CD4-positive, alpha-beta T cell treated with Interleukin-21 for 1 hour (primary cell): ENCODE results near the gene CRISP3.
"Not testable (repeated sequence)": the region's sequence is repeated elsewhere in the genome, so short reads cannot be mapped to it uniquely, and the experiment has no call there.

Experiments used
- DNase-seq: peaks from one replicate; pipeline ENCODE4 v3.0.0-alpha.2; 2020

Gene CRISP3, protein sequence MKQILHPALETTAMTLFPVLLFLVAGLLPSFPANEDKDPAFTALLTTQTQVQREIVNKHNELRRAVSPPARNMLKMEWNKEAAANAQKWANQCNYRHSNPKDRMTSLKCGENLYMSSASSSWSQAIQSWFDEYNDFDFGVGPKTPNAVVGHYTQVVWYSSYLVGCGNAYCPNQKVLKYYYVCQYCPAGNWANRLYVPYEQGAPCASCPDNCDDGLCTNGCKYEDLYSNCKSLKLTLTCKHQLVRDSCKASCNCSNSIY

GRCh38 chr6:49744259-49744658 is at the start of gene CRISP3:
TSS of gene CRISP3 (minus strand) at chr6:49744388. CDS start at chr6:49744367, 21 bp downstream.
- DNase-seq, result no peak

DNA sequence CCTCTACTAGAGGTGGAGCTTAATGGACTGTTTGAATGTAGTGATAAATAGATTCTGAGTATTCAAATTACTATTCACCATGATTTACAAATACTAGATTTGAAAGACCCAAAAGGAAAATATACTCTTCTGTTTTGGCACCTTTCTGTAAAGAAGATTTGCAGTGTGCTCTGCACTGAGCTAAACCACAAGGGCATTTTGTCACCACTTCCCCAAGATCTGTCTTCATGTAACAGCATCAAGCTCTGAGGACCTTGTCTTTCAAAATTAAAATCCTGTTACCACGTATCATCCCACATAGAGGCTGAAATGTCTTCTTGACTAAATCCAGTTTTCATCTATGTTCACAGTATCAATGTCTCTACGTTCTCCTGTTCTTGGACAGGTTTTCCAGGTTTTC is 46.2 kb upstream of the CRISP3 start:
- no peak for DNase-seq

GRCh38 chr6:49787176-49787575 is 43.0 kb upstream of the CRISP3 start, which contains the start of gene PGK2:
TSS of gene PGK2 (minus strand) at chr6:49787285. CDS start at chr6:49787187, 98 bp downstream.
- DNase-seq, result no peak

GRCh38 chr6:49784272-49784671 is 40.1 kb upstream of the CRISP3 start:
- DNase-seq, result no peak

GRCh38 chr6:49782725-49783124 is 38.5 kb upstream of the CRISP3 start:
- no peak for DNase-seq

GRCh38 chr6:49782293-49782692 is 38.1 kb upstream of the CRISP3 start:
- no peak for DNase-seq

DNA sequence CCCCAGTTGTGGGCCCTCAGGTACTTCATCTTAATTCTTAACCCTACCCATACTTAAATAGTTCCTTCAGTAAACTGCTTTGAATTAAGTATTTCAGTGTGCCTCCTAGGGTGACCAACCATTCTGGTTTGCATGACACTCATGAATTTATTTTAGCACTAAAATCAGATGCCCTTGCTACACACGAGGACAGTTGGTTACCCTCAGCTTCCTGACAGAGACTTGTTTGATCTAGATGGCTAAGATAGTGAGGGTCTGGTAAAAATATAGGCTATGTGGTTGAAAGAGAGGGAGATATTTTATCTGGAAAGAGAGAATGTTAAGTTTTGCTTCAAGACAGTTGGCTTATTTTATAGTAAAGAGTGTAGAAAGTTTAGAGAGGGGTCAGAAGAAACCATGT is 32.3 kb upstream of the CRISP3 start:
- DNase-seq, result no peak

DNA sequence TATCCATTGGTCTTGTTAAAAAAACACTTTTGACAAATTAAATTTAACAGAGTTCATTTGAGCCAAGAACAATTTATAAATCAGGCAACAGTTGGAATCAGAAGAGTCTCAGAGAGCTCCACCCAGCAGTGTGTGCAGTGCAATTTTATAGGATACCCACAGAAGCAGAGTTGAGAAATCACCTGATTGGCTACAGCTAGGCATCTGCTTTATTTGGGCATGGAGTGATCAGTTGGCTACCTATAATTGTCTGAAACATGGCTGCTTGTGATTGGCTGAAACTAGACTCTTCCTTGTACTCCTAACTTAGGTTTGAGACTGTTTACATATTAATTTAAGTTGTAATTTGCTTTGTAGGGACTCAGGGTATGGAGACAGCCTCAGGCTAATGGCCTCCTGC is 30.9 kb upstream of the CRISP3 start:
- DNase-seq, result no peak

GRCh38 chr6:49772285-49772684 is 28.1 kb upstream of the CRISP3 start:
- DNase-seq, result no peak

DNA sequence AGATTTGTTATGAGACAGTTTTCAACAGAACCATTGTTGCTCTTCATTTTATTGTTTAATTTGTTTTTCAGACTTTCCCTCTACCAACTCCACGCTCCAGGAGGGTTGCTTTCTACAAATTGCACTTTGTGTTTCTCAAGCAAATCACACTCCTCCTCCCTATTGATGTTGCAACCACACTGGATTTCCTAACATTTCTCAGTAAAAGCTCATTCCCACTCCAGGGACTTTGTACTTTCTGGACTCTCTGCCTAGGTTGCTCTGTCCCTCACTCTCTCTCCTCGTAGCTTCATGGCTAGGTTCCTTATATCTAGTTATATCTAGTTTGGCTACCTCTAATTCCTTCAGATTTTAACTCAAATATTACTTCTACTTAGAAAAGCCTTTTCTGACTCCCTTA is 22.6 kb upstream of the CRISP3 start:
- no peak for DNase-seq

DNA sequence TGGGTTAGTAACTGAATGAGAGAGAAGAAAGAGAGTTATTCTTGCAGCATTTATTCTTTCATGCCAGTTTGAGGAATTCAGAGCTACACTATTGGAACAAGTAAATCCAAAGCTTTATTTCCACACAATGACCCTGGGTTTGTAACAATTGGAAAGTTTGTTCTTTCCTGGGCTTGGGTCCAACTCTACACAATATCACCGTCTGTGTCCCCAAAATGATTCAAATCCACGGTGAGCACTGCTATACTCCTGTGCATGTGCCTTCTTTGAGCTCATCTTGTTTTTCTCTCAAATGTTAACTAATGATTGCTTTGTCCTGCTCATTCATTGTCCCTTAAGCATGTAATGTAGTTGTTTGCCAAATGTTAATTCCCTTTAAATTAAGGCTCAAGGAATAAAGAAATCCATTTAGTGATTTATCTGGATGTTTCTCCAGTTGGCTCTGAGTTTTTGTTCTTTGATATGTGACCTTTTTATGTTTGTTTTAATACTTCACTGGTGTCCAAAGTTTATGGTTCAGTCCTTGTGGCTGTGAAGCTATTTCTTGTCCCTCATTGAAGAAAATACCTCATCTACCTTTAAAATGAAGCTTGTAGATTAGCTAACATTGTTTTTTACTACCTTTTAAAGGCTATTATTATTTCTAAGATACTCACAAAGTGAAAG is 20.5 kb upstream of the CRISP3 start:
- DNase-seq, result no peak

GRCh38 chr6:49743429-49743828 is 759 bp downstream of the CRISP3 start:
- DNase-seq, result no peak

- no peak for DNase-seq
Measured at GRCh38 chr6:49739423-49739822, 4.8 kb downstream of the CRISP3 start.

- DNase-seq, result no peak
Measured at GRCh38 chr6:49736017-49736508, 8.1 kb downstream of the CRISP3 start.

GRCh38 chr6:49733680-49734079 is 10.5 kb downstream of the CRISP3 start:
- DNase-seq, result no peak

DNA sequence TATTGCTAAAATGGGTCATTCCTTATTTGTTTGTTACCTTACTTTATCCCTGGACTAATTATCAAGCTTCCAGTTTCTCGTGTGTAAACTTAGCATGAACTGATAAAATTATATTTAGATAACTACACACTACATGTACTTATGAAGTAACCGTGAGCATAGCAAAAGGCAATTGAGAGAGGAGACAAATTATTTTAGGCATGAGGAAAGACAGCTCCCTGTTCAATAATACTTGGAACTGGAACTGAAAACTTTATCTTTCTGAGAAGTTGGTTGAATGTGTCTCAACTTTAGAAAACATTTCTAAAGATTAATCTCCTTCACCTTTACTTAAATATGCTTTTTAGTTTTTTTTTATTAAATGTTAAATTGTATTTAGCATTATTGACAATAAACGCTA is 11.4 kb downstream of the CRISP3 start:
- DNase-seq, result no peak

DNA sequence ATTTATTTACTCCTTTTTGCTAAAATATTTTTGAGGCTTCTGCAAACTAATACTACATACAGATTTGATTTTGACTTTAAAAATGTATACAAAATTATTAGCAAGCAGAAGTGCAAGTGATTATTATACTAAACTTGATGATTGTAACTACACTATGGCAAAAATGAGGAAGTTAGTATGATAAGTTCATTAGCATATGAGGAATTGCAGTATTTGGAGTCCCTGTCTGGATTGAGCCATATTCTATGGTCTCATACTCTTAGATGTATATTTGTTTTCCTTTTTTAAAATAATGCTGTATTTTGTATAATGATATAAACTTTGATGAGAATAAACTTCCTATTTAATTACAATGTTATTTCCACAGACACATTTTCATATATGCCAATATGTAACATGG is 13.9 kb downstream of the CRISP3 start:
- DNase-seq, result no peak

DNA sequence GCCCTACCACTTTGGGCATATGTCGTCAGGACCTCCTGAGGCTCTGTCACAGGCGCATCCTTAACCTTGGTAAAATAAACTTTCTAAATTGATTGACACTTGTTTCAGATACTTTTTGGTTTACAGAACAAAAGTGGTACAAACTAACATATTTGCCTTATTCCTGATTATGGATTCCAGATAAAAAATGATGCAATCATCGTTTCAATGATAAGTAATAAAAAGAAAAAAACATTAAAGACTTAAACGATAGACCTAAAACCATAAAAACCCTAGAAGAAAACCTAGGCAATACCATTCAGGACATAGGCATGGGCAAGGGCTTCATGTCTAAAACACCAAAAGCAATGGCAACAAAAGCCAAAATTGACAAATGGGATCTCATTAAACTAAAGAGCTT is 20.3 kb downstream of the CRISP3 start:
- not testable (repeated sequence) for DNase-seq

- no peak for DNase-seq
Measured at GRCh38 chr6:49721297-49721696, 22.9 kb downstream of the CRISP3 start.

DNA sequence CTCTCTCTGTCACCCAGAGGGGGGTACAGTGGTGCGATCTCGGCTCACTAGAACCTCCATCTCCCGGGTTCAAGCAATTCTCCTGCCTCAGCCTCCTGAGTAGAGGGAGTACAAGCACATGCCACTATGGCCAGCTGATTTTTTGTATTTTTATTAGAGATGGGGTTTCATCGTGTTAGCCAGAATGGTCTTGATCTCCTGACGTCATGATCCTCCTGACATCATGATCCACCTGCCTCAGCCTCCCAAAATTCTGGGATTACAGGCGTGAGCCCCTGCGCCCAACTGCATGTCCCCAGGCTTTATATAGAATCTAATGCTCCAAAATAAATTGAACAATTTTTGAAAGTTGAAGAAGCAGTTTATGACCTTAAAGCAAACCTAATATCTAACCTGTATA is 23.8 kb downstream of the CRISP3 start:
- DNase-seq, result no peak

DNA sequence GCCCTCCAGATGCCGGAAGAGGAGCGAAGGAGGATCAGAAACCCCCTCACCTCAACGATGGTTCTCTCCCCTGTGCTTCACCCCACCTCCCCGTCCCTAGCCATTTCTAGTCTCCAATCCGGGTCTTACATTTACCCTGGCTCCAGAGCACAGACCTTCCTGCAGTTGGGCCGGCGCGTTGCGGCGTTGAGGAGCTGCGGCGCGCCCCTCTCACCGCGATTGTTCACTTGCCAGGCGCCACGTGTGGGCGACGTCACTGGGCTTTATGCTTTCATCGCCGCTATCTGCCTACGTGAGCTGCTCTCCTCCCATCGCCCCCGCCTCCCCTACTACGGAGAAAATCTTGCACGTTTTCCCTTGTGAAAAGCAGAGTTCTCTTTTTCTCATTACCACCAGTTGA is 30.8 kb downstream of the CRISP3 start, which contains the start of gene CRISP2:
Gene CRISP2 (minus strand): TSS at position 198 of the 400 bp plus-strand sequence. CDS start 4,347 bp downstream, outside the sequence.
- no peak for DNase-seq

DNA sequence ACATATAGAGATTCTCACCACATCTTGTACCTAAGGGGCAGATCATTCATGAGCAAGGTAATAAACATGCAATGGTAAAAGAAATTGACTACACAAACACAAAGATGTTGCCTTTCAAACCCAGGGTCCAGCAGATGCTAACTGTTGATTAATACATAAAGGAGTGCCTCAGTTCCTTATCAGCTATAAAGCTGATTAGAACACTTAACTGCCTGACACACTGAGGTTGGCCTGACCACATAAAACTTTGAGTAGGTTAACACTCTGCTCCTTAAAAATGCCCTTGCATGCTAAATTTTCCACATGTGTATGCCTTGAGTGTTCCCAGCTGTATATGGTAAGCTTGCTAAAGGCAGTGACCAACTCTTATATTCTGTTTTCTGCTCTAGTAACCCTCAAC is 45.7 kb downstream of the CRISP3 start:
- DNase-seq, result no peak

DNA sequence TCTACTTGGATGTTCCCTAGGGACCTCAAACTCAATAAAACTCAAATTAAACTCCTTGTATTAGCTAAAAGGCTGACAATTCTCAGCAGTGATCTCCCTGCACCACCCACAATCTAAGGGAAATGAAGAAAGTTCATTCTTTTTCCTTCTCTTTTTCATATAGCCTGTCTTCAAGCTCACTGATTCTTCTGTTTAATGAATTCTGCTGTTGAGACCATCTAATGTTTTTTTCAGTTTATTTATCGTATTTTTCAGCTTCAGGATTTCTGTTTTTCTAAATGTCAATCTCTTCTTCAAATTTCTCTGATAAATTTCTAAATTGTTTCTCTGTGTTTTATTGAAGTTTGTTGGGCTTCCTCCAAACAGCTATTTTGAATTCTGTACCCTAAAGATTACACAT is 50.7 kb downstream of the CRISP3 start:
- no peak for DNase-seq

DNA sequence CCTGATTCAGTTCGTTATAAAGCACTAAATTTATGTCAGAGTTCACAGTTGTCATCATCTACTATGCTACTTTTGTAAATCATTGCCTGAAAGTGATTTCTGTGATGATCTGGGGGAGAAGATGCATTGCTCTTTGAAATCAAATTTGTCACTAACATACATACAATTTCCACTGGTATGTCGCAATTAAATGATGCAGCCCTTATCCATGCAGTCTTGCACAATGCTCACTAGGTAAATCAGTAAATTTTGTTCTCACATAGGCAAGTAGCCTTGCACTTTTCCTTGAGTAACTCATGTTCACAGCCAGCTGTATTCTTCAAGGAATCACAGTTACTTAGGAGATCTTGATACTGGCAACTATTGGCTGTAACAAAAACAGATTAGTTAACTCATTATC is 51.7 kb downstream of the CRISP3 start:
- DNase-seq, result no peak
